Astrocyte (in vitro differentiated cells and primary cell): ENCODE results near the gene RAPGEF5. TPM values are rescaled to one million over a fixed set of nuclear protein-coding genes. Genes with fewer than 3 reads are reported as not detected.

Source experiments
- DNase-seq: peaks from one replicate; pipeline ENCODE4 v3.0.0-alpha.2; 2010; ENCODE audit warnings: low read depth
- FAIRE-seq: peaks from 2 replicates; lab custom pipeline; 2011; peaks lifted over from hg19 to GRCh38; lab: Jason Lieb, UNC
- H2AFZ ChIP-seq: 2 replicates; pipeline ENCODE4 v1.6.0; 2012; ENCODE audit warnings: low read depth, low read length, inconsistent platforms
- H3K27ac ChIP-seq: 2 replicates; pipeline ENCODE4 v1.5.1; 2011; ENCODE audit warnings: low read depth, low read length, inconsistent platforms
- H3K27me3 ChIP-seq: 2 replicates; pipeline ENCODE4 v1.6.0; 2011; ENCODE audit warnings: low read length, inconsistent platforms; ENCODE audit not compliant: insufficient read depth
- H3K36me3 ChIP-seq: 2 replicates; pipeline ENCODE4 v1.5.1; 2011; ENCODE audit warnings: low read length, inconsistent platforms; ENCODE audit not compliant: insufficient read depth
- H3K4me1 ChIP-seq: 2 replicates; pipeline ENCODE4 v1.5.1; 2011; ENCODE audit warnings: low read length, inconsistent platforms; ENCODE audit not compliant: insufficient read depth
- H3K4me2 ChIP-seq: 2 replicates; pipeline ENCODE4 v1.6.0; 2012; ENCODE audit warnings: low read length, inconsistent platforms
- H3K4me3 ChIP-seq: 2 replicates; pipeline ENCODE4 v1.5.1; 2011; ENCODE audit warnings: low read depth, mild to moderate bottlenecking, low read length, inconsistent platforms; ENCODE audit not compliant: insufficient read depth
- H3K79me2 ChIP-seq: 2 replicates; pipeline ENCODE4 v1.6.0; 2012; ENCODE audit warnings: mild to moderate bottlenecking, low read length, inconsistent platforms; ENCODE audit not compliant: insufficient read depth
- H3K9ac ChIP-seq: 2 replicates; pipeline ENCODE4 v1.6.0; 2012; ENCODE audit warnings: mild to moderate bottlenecking, low read length, inconsistent platforms
- H3K9me3 ChIP-seq: 2 replicates; pipeline ENCODE4 v1.5.1; 2012; ENCODE audit warnings: low read depth, mild to moderate bottlenecking, low read length, inconsistent platforms; ENCODE audit not compliant: insufficient read depth
- H4K20me1 ChIP-seq: 2 replicates; pipeline ENCODE4 v1.6.0; 2012; ENCODE audit warnings: low read length, inconsistent platforms; ENCODE audit not compliant: insufficient read depth
- H3K27ac Mint-ChIP-seq: one replicate; pipeline ENCODE4 v1.8.0; 2021; ENCODE audit warnings: mild to moderate bottlenecking, mixed read lengths; ENCODE audit not compliant: unreplicated experiment
- H3K27me3 Mint-ChIP-seq: one replicate; pipeline ENCODE4 v1.8.0; 2021; ENCODE audit warnings: low read depth, mixed read lengths; ENCODE audit not compliant: unreplicated experiment
- H3K36me3 Mint-ChIP-seq: one replicate; pipeline ENCODE4 v1.8.0; 2021; ENCODE audit warnings: low read depth, mixed read lengths; ENCODE audit not compliant: unreplicated experiment
- H3K4me1 Mint-ChIP-seq: one replicate; pipeline ENCODE4 v1.8.0; 2021; ENCODE audit warnings: low read depth, mixed read lengths; ENCODE audit not compliant: unreplicated experiment
- H3K4me3 Mint-ChIP-seq: one replicate; pipeline ENCODE4 v1.8.0; 2021; ENCODE audit warnings: mild to moderate bottlenecking, moderate library complexity, mixed read lengths; ENCODE audit not compliant: unreplicated experiment
- H3K9me3 Mint-ChIP-seq: one replicate; pipeline ENCODE4 v1.8.0; 2021; ENCODE audit warnings: mild to moderate bottlenecking, mixed read lengths; ENCODE audit not compliant: unreplicated experiment
- EZH2 ChIP-seq: IDR thresholded peaks from 2 replicates; pipeline ENCODE4 v1.6.1; 2012; ENCODE audit warnings: mild to moderate bottlenecking, low read length, inconsistent platforms; ENCODE audit not compliant: insufficient read depth
- total RNA-seq: library from RNA; stranded (reverse); gene quantifications from 2 replicates; pipeline ENCODE4 v1.2.1, GENCODE V29; 2021
- TF ChIP-seq, protein P1 (sequence below): IDR thresholded peaks from 2 replicates; pipeline ENCODE4 v1.5.1; 2011; ENCODE audit warnings: low read depth, mild to moderate bottlenecking, inconsistent platforms, low read length, moderate library complexity; ENCODE audit not compliant: insufficient read depth

Gene RAPGEF5
- total RNA-seq, 1 donor from 2014 or later = 1.0 TPM

DNA sequence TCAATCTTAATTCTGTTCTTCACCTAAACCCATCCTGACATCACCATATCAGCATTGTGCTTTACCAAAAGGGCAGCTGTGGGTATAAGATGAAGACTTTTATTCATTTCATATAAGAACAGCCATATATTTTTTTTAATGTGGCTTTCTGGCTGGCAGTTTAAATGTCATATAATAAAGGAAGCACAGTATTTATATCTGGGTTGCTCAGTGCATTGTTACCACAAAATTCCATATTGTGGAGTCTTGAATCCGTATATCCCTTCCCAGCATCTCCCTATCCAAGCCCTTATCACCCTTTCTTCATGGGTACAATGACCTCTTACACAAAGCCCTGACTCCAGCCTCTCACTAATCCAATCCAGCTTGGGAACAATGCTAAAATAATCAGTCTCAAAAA, 125.8 kb downstream of the RAPGEF5 start:
- Mint-ChIP-seq H3K4me1 (no peaks in the 10 kb centered on the region), H3K27me3 (peaks cover 4% of the 10 kb centered on the region), H3K36me3 (no peaks in the 10 kb centered on the region), H3K27ac (no peak overlapping the region), H3K4me3 (no peak overlapping the region), H3K9me3 (peaks cover 2% of the 10 kb centered on the region)
- H3K4me1 ChIP-seq = no peaks in the 10 kb centered on the region
- no peaks in the 10 kb centered on the region for H3K36me3 ChIP-seq
- no peak overlapping the region for H3K4me3 ChIP-seq
- H4K20me1 ChIP-seq = no peaks in the 10 kb centered on the region
- TF ChIP-seq, protein P1, sequence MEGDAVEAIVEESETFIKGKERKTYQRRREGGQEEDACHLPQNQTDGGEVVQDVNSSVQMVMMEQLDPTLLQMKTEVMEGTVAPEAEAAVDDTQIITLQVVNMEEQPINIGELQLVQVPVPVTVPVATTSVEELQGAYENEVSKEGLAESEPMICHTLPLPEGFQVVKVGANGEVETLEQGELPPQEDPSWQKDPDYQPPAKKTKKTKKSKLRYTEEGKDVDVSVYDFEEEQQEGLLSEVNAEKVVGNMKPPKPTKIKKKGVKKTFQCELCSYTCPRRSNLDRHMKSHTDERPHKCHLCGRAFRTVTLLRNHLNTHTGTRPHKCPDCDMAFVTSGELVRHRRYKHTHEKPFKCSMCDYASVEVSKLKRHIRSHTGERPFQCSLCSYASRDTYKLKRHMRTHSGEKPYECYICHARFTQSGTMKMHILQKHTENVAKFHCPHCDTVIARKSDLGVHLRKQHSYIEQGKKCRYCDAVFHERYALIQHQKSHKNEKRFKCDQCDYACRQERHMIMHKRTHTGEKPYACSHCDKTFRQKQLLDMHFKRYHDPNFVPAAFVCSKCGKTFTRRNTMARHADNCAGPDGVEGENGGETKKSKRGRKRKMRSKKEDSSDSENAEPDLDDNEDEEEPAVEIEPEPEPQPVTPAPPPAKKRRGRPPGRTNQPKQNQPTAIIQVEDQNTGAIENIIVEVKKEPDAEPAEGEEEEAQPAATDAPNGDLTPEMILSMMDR = no peak
- TF ChIP-seq EZH2 = no peak
- no peak overlapping the region for H3K27ac ChIP-seq
- H3K79me2 ChIP-seq = no peaks in the 10 kb centered on the region
- no peaks in the 10 kb centered on the region for H3K9me3 ChIP-seq
- no peaks in the 10 kb centered on the region for H3K27me3 ChIP-seq
- H3K9ac ChIP-seq = no peak overlapping the region
- H2AFZ ChIP-seq = no peak overlapping the region
- DNase-seq (no peak), FAIRE-seq (no peak)
- no peak overlapping the region for H3K4me2 ChIP-seq

DNA sequence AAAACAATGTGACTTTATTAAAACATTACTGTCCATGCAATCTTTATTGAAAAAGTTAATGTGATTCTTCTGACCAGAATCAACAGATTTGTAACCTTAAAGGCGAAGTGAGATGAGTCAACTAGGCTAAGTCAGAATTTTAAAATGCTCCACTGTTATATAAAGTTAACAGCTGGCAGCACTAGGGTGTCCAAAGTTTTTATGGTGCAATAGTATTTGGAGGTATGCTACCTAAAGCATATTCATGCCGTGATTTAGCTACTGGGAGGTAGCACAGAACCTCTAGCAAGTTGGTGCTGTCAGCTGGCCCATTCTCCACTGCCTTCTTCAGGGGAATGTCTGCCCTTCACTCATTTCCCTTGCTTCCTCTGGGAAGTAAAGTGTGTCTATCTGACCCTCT, 126.7 kb downstream of the RAPGEF5 start:
- H3K9me3 ChIP-seq = no peaks in the 10 kb centered on the region
- no peak overlapping the region for H3K9ac ChIP-seq
- TF ChIP-seq EZH2 = no peak
- TF ChIP-seq, protein P1 = no peak
- H3K4me1 ChIP-seq = no peaks in the 10 kb centered on the region
- H3K79me2 ChIP-seq = no peaks in the 10 kb centered on the region
- DNase-seq (no peak), FAIRE-seq (no peak)
- H3K36me3 ChIP-seq = no peaks in the 10 kb centered on the region
- H3K27ac ChIP-seq = no peak overlapping the region
- H3K9me3 Mint-ChIP-seq = peaks cover 2% of the 10 kb centered on the region
- H3K36me3 Mint-ChIP-seq = no peaks in the 10 kb centered on the region
- H3K27ac Mint-ChIP-seq = no peak overlapping the region
- H3K4me1 Mint-ChIP-seq = no peaks in the 10 kb centered on the region
- H3K4me3 Mint-ChIP-seq = no peak overlapping the region
- no peak overlapping the region for H2AFZ ChIP-seq
- H4K20me1 ChIP-seq = no peaks in the 10 kb centered on the region
- no peak overlapping the region for H3K4me3 ChIP-seq
- H3K27me3 ChIP-seq = no peaks in the 10 kb centered on the region
- peaks cover 4% of the 10 kb centered on the region for H3K27me3 Mint-ChIP-seq
- H3K4me2 ChIP-seq = no peak overlapping the region

DNA sequence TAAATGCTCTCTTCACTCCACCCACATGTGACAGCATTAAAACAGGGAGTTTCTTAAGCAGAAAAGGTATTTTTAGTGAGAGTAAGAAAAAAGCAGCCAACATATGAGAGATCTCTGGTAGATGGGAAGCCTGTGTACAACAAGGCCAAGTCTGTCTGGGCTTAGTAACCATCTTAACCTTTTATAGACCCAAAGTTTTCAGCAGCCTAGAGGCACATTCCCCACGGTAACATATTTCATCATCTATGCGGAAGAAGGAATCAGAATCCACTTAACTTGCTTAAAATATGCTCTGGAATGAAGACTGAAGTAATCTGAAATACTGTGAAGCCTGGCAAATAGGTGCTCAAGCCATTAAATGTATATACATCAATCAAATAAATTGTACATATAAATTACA, 127.8 kb downstream of the RAPGEF5 start:
- Histone ChIP-seq H3K4me1 (no peaks in the 10 kb centered on the region), H2AFZ (no peak overlapping the region), H3K4me2 (no peak overlapping the region), H3K27ac (no peak overlapping the region), H4K20me1 (no peaks in the 10 kb centered on the region), H3K79me2 (no peaks in the 10 kb centered on the region), H3K36me3 (no peaks in the 10 kb centered on the region), H3K4me3 (no peak overlapping the region), H3K9ac (no peak overlapping the region), H3K9me3 (no peaks in the 10 kb centered on the region), H3K27me3 (no peaks in the 10 kb centered on the region)
- H3K27me3 Mint-ChIP-seq = peaks cover 4% of the 10 kb centered on the region
- H3K27ac Mint-ChIP-seq = no peak overlapping the region
- H3K9me3 Mint-ChIP-seq = peaks cover 2% of the 10 kb centered on the region
- no peak overlapping the region for H3K4me3 Mint-ChIP-seq
- no peaks in the 10 kb centered on the region for H3K36me3 Mint-ChIP-seq
- no peak for DNase-seq
- TF ChIP-seq, protein P1 = no peak
- no peak for TF ChIP-seq EZH2
- FAIRE-seq = no peak
- no peaks in the 10 kb centered on the region for H3K4me1 Mint-ChIP-seq
